Mesodermal cell (in vitro differentiated cells): ENCODE measurements around the gene IMPACT.

Experiments used
- H3K27ac ChIP-seq: 2 replicates; pipeline ENCODE4 v1.7.0; 2013; ENCODE audit warnings: mild to moderate bottlenecking, low read depth, low read length, moderate library complexity; ENCODE audit not compliant: severe bottlenecking
- H3K36me3 ChIP-seq: 2 replicates; pipeline ENCODE4 v1.7.1; 2013; ENCODE audit warnings: mild to moderate bottlenecking, low read length, moderate library complexity; ENCODE audit not compliant: control insufficient read depth, insufficient read depth
- H3K4me1 ChIP-seq: one replicate; pipeline ENCODE4 v1.7.1; 2013; ENCODE audit warnings: mild to moderate bottlenecking, low read length; ENCODE audit not compliant: insufficient read depth, control insufficient read depth, poor library complexity, severe bottlenecking
- H3K4me3 ChIP-seq: 2 replicates; pipeline ENCODE4 v1.7.0; 2013; ENCODE audit warnings: low read length, control low read depth, mild to moderate bottlenecking; ENCODE audit not compliant: insufficient read depth, poor library complexity, severe bottlenecking; ENCODE audit errors: extremely low read depth
- H3K9me3 ChIP-seq: 2 replicates; pipeline ENCODE4 v1.7.1; 2013; ENCODE audit warnings: mild to moderate bottlenecking, low read length, moderate library complexity; ENCODE audit not compliant: control insufficient read depth
- WGBS, 2 experiments: methylation state at CpG; one replicate each; pipeline ENCODE4 v1.1.5; 2013; ENCODE audit warnings: missing lambda C conversion rate in 2 of 2; ENCODE audit not compliant: insufficient coverage in 2 of 2; 5-methylcytosine and 5-hydroxymethylcytosine counted together

Gene IMPACT

GRCh38 chr18:24426073-24426397, 435 bp upstream of the IMPACT start:
- Histone ChIP-seq H3K27ac (peak overlapping the region; percentile 96), H3K9me3 (no peaks in the 10 kb centered on the region), H3K4me1 (peaks cover 6% of the 10 kb centered on the region), H3K36me3 (peaks cover 15% of the 10 kb centered on the region), H3K4me3 (peak overlapping the region; percentile 76)
- WGBS, 2 experiments: 0 to 2% methylated on average over 2 to 4 of the region's 11 CpGs

GRCh38 chr18:24427484-24427883, 1.0 kb downstream of the IMPACT start:
- Histone ChIP-seq H3K9me3 (no peaks in the 10 kb centered on the region), H3K4me3 (peak overlapping the region; percentile 76), H3K27ac (peak overlapping the region; percentile 96), H3K4me1 (peaks cover 6% of the 10 kb centered on the region), H3K36me3 (peaks cover 29% of the 10 kb centered on the region)
- 56 to 58% methylated on average over 1 of the region's 3 CpGs for WGBS, 2 experiments

GRCh38 chr18:24428709-24429108, 2.2 kb downstream of the IMPACT start:
- WGBS, 2 experiments: no CpG with 5 or more reads among the region's 3 CpGs
- peaks cover 33% of the 10 kb centered on the region for H3K36me3 ChIP-seq
- H3K4me3 ChIP-seq: no peak overlapping the region
- H3K9me3 ChIP-seq: no peaks in the 10 kb centered on the region
- peaks cover 6% of the 10 kb centered on the region for H3K4me1 ChIP-seq
- H3K27ac ChIP-seq: no peak overlapping the region

GRCh38 chr18:24429188-24429587, 2.7 kb downstream of the IMPACT start:
- no peak overlapping the region for H3K27ac ChIP-seq
- WGBS, 2 experiments: 89 to 100% methylated on average over 1 to 3 of the region's 4 CpGs
- peaks cover 33% of the 10 kb centered on the region for H3K36me3 ChIP-seq
- peaks cover 6% of the 10 kb centered on the region for H3K4me1 ChIP-seq
- H3K9me3 ChIP-seq: no peaks in the 10 kb centered on the region
- no peak overlapping the region for H3K4me3 ChIP-seq

- H3K4me3 ChIP-seq: no peak overlapping the region
- 85 to 94% methylated on average over 1 to 2 of the region's 3 CpGs for WGBS, 2 experiments
Observed at GRCh38 chr18:24432618-24433017, 6.1 kb downstream of the IMPACT start.

GRCh38 chr18:24436939-24437338, 10.5 kb downstream of the IMPACT start:
- Histone ChIP-seq H3K36me3 (peaks cover 48% of the 10 kb centered on the region), H3K4me3 (no peak overlapping the region), H3K9me3 (no peaks in the 10 kb centered on the region), H3K27ac (no peak overlapping the region), H3K4me1 (no peaks in the 10 kb centered on the region)
- 80% methylated on average over 1 of the region's 1 CpG; no CpG with 5 or more reads in 1 of the 2 experiments for WGBS, 2 experiments

More at GRCh38 chr18:24432618-24433017, 6.1 kb downstream of the IMPACT start:
- Histone ChIP-seq H3K4me1 (no peaks in the 10 kb centered on the region), H3K36me3 (peaks cover 45% of the 10 kb centered on the region), H3K27ac (no peak overlapping the region), H3K9me3 (no peaks in the 10 kb centered on the region)

GRCh38 chr18:24443870-24444269, 17.4 kb downstream of the IMPACT start:
- 100% methylated on average over 1 of the region's 2 CpGs for WGBS, 2 experiments
- no peak overlapping the region for H3K27ac ChIP-seq
- H3K4me3 ChIP-seq: no peak overlapping the region
- no peaks in the 10 kb centered on the region for H3K4me1 ChIP-seq
- H3K9me3 ChIP-seq: no peaks in the 10 kb centered on the region
- peaks cover 60% of the 10 kb centered on the region for H3K36me3 ChIP-seq

- H3K4me3 ChIP-seq: no peak overlapping the region
- WGBS, 2 experiments: 89% methylated on average over 1 of the region's 1 CpG; no CpG with 5 or more reads in 1 of the 2 experiments
- no peaks in the 10 kb centered on the region for H3K4me1 ChIP-seq
- H3K27ac ChIP-seq: no peak overlapping the region
- peaks cover 62% of the 10 kb centered on the region for H3K36me3 ChIP-seq
- no peaks in the 10 kb centered on the region for H3K9me3 ChIP-seq
Observed at GRCh38 chr18:24446453-24446852, 20.0 kb downstream of the IMPACT start.

- Histone ChIP-seq H3K4me1 (no peaks in the 10 kb centered on the region), H3K36me3 (peaks cover 57% of the 10 kb centered on the region), H3K9me3 (no peaks in the 10 kb centered on the region), H3K27ac (no peak overlapping the region), H3K4me3 (no peak overlapping the region)
- WGBS, 2 experiments: no CpG with 5 or more reads among the region's 1 CpG
Observed at GRCh38 chr18:24446953-24447538, 20.6 kb downstream of the IMPACT start.

- whole genome bisulfite sequencing, 2 experiments: no CpG with 5 or more reads among the region's 1 CpG
- Histone ChIP-seq H3K9me3 (no peaks in the 10 kb centered on the region), H3K36me3 (peaks cover 48% of the 10 kb centered on the region), H3K4me1 (no peaks in the 10 kb centered on the region), H3K4me3 (no peak overlapping the region), H3K27ac (no peak overlapping the region)
Observed at GRCh38 chr18:24447961-24448360, 21.5 kb downstream of the IMPACT start.

- WGBS, 2 experiments: 80 to 100% methylated on average over 1 of the region's 4 CpGs
- Histone ChIP-seq H3K4me3 (no peak overlapping the region), H3K27ac (no peak overlapping the region), H3K4me1 (no peaks in the 10 kb centered on the region), H3K9me3 (no peaks in the 10 kb centered on the region), H3K36me3 (peaks cover 4% of the 10 kb centered on the region)
Observed at GRCh38 chr18:24456549-24456948, 30.1 kb downstream of the IMPACT start.
